ENCODE measurements around the gene RAB7B. TPM values are rescaled to one million over a fixed set of nuclear protein-coding genes. Genes with fewer than 3 reads are reported as not detected.
"Not testable (repeated sequence)": the region's sequence is repeated elsewhere in the genome, so short reads cannot be mapped to it uniquely, and the experiment has no call there.

RAB7B gene
- total RNA-seq, 5 donors from 2014 or later (not counting 1 experiment from before 2014, with no cell fraction given) = 0.15 to 0.22 TPM; not detected in 3

DNA sequence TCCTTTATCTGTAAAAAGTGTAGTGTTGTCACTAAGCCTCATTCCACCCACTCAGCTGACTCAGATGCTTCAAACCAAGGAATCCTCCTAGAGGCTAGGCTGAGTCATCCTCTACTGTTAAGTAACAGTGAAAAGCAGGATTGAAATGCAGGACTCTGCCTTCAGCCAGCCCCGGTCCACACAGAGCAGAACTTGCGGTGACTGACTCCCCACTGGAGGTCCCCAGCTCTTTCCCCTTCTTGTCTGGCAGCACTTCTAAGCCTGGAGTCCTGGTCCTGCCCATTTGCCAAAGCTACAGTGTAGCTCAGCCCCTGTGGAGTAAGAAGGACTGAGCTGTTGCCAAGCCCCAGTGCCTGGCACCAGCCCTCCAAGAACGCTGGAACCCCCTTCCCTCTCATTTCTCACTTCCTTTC is 1.7 kb downstream of the RAB7B start:
- POLR2A ChIA-PET = interaction anchor here in 1 of 2 donors (0.6 kb wide), 1 partner anchor 305 kb away, joined by 3 read pairs; no protein-coding TSS in a partner anchor
- peaks cover 0 to 3% (median 0%) of the 10 kb centered on the region in 3 donors for H3K9me3 Mint-ChIP-seq
- peaks cover 0 to 19% of the 10 kb centered on the region in 2 experiments for H3K27me3 ChIP-seq (replicated peaks in 1 of 2; ENCODE audit: control insufficient read depth in 2 of 2, extremely low read depth in 1 of 2, insufficient read depth in 2 of 2, low read length in 1 of 2)
- 49% methylated on average over 2 of the region's 3 CpGs for WGBS (ENCODE audit: insufficient coverage)
- H3K4me1 ChIP-seq (ENCODE audit: control insufficient read depth in 1 of 2, extremely low read depth in 1 of 2, insufficient read depth in 2 of 2, low read length in 2 of 2) = no peaks in the 10 kb centered on the region
- H3K4me1 Mint-ChIP-seq = peaks cover 0 to 6% (median 0%) of the 10 kb centered on the region in 3 donors
- no peaks in the 10 kb centered on the region for H3K36me3 Mint-ChIP-seq
- H3K27ac ChIP-seq (ENCODE audit: low read length) = no peak overlapping the region
- H3K27ac Mint-ChIP-seq = no peak overlapping the region
- no peak overlapping the region for H3K4me3 ChIP-seq (ENCODE audit: control insufficient read depth in 1 of 2, extremely low read depth in 1 of 2, low read length in 1 of 2)
- CTCF ChIA-PET = interaction anchor here in 1 of 2 donors (0.6 kb wide), 1 partner anchor 15 kb away, joined by 4 read pairs; no protein-coding TSS in a partner anchor
- H3K36me3 ChIP-seq (ENCODE audit: control insufficient read depth in 2 of 2, extremely low read depth in 1 of 2, insufficient read depth in 1 of 2, low read length in 1 of 2) = no peaks in the 10 kb centered on the region
- H3K4me3 Mint-ChIP-seq = no peak overlapping the region
- H3K9me3 ChIP-seq = no peaks in the 10 kb centered on the region
- ATAC-seq (replicated peaks in 1 of 4) (no peak), DNase-seq (peak in 1 of 35 experiments; percentile 8)
- H3K27me3 Mint-ChIP-seq = peaks cover 11 to 14% of the 10 kb centered on the region in 2 donors

DNA sequence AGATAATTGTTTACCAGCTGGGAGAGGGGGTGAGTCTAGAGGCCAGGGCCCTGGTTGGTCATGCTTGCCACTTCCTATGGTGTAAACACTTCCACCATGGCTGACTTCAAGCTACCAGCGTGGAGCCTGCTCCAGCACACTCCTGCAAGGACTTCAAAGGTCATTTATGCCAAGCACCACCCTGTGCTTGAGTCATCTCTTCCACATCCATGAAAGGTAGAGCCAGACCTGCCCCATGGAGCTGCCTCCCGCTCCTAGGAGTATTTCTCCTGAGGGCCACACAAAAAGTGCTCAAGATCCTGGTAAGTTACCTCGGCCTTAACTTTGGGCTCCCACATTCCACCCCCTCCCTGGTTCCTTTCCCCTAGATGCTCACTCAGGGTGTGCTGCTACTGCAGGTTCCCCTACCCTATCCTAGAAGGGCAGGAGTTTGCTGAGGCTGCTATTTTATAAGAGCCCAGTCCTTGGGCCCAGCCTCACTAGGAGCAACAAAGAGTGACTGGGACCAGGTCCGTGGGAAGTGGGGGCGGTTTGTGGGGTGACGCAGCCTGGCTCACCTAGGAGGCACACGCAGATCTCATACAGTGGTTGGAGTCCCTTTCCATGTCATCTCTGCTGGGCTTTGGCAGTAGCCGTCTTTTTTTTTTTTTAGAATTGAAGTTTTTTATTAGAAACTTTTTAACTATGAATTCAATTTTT is 2.4 kb downstream of the RAB7B start:
- WGBS (ENCODE audit: insufficient coverage) = 77% methylated on average over 5 of the region's 8 CpGs
- Histone ChIP-seq H3K27ac (ENCODE audit: low read length) (no peak overlapping the region), H3K36me3 (ENCODE audit: control insufficient read depth in 2 of 2, extremely low read depth in 1 of 2, insufficient read depth in 1 of 2, low read length in 1 of 2) (no peaks in the 10 kb centered on the region), H3K4me1 (ENCODE audit: control insufficient read depth in 1 of 2, extremely low read depth in 1 of 2, insufficient read depth in 2 of 2, low read length in 2 of 2) (no peaks in the 10 kb centered on the region), H3K27me3 (replicated peaks in 1 of 2; ENCODE audit: control insufficient read depth in 2 of 2, extremely low read depth in 1 of 2, insufficient read depth in 2 of 2, low read length in 1 of 2) (peaks cover 0 to 19% of the 10 kb centered on the region in 2 experiments), H3K9me3 (no peaks in the 10 kb centered on the region), H3K4me3 (ENCODE audit: control insufficient read depth in 1 of 2, extremely low read depth in 1 of 2, low read length in 1 of 2) (no peak overlapping the region)
- DNase-seq = no peak
- CTCF ChIA-PET = interaction anchor here in 1 of 2 donors (0.6 to 0.8 kb wide), 3 partner anchors 14 to 355 kb away, joined by 3 to 4 read pairs (median 3); no protein-coding TSS in a partner anchor
- Mint-ChIP-seq H3K27me3 (peaks cover 4 to 8% of the 10 kb centered on the region in 2 donors), H3K27ac (no peak overlapping the region), H3K9me3 (peaks cover 0 to 3% (median 0%) of the 10 kb centered on the region in 3 donors), H3K4me1 (peaks cover 0 to 6% (median 0%) of the 10 kb centered on the region in 3 donors), H3K36me3 (no peaks in the 10 kb centered on the region), H3K4me3 (no peak overlapping the region)
- ATAC-seq (replicated peaks in 1 of 4) = no peak
- POLR2A ChIA-PET = interaction anchor here in 1 of 2 donors (0.6 kb wide), 1 partner anchor 304 kb away, joined by 3 read pairs; no protein-coding TSS in a partner anchor

DNA sequence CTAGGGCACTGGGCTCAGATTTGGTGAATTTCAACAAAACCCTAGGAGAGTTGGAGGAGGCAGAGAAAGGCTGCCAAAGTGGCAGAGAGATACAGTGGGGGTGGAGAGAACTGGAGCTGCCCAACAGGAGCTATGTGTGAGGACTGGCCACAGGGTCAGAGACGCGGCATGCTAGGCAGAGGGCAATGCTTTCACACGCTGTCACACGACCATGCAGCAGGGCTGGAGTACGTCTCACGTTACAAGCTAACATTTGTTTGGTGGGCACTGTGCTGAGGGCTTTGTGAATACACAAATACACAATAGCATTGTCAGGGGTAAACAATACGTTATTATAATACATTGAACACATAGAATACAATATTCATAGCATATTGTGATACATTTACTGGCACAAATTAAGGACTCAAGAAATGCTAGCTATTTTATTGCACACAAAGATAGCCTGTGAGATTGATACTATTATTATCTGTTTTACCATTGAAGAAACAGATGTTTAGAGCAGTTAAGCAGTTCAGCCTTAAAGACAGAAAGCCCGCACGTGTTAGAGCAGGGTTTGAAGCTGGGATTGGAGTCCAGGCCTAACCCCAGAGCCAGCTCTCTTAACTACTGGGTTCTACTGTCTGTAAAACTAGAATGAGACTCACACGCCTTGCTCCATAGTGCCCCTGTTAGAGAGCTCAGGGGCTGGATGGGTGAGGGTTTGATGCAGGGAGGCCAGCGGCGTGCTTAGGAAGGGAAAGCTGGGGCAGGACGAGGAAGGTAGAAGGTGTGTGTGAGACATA is 4.5 kb downstream of the RAB7B start:
- Histone ChIP-seq H3K4me1 (ENCODE audit: control insufficient read depth in 1 of 2, extremely low read depth in 1 of 2, insufficient read depth in 2 of 2, low read length in 2 of 2) (no peaks in the 10 kb centered on the region), H3K9me3 (no peaks in the 10 kb centered on the region), H3K27ac (ENCODE audit: low read length) (no peak overlapping the region), H3K4me3 (ENCODE audit: control insufficient read depth in 1 of 2, extremely low read depth in 1 of 2, low read length in 1 of 2) (no peak overlapping the region), H3K27me3 (replicated peaks in 1 of 2; ENCODE audit: control insufficient read depth in 2 of 2, extremely low read depth in 1 of 2, insufficient read depth in 2 of 2, low read length in 1 of 2) (peaks cover 0 to 23% of the 10 kb centered on the region in 2 experiments), H3K36me3 (ENCODE audit: control insufficient read depth in 2 of 2, extremely low read depth in 1 of 2, insufficient read depth in 1 of 2, low read length in 1 of 2) (no peaks in the 10 kb centered on the region)
- POLR2A ChIA-PET = no interaction called here
- WGBS (ENCODE audit: insufficient coverage) = 93% methylated on average over 3 of the region's 13 CpGs
- H3K36me3 Mint-ChIP-seq = no peaks in the 10 kb centered on the region
- H3K4me1 Mint-ChIP-seq = no peaks in the 10 kb centered on the region
- peaks cover 4 to 9% of the 10 kb centered on the region in 2 donors for H3K27me3 Mint-ChIP-seq
- CTCF ChIA-PET = interaction anchor here in 1 of 2 donors (1.3 kb wide), 1 partner anchor 21 kb away, joined by 3 read pairs; no protein-coding TSS in a partner anchor
- DNase-seq = peak in 1 of 35 experiments; percentile 13
- peaks cover 0 to 3% (median 0%) of the 10 kb centered on the region in 3 donors for H3K9me3 Mint-ChIP-seq
- H3K4me3 Mint-ChIP-seq = no peak overlapping the region
- no peak overlapping the region for H3K27ac Mint-ChIP-seq
- ATAC-seq (replicated peaks in 1 of 4) = no peak

DNA sequence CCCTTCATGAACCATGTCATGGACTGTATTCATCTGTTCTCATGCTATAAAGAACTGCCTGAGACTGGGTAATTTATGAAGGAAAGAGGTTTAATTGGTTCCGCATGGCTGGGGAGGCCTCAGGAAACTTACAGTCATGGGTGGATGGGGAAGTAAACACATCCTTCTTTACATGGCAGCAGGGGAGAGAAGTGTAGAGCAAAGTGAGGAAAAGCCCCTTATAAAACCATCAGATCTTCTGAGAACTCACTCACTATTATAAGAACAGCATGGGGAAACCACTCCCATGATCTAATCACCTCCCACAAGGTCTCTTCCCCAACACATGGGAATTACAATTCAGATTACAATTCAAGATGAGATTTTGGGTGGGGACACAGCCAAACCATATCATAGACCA is 6.6 kb downstream of the RAB7B start:
- peaks cover 10 to 20% of the 10 kb centered on the region in 2 donors for H3K27me3 Mint-ChIP-seq
- H3K4me1 ChIP-seq (ENCODE audit: control insufficient read depth in 1 of 2, extremely low read depth in 1 of 2, insufficient read depth in 2 of 2, low read length in 2 of 2); CTCF ChIA-PET; POLR2A ChIA-PET; H3K4me1 Mint-ChIP-seq; H3K36me3 ChIP-seq (ENCODE audit: control insufficient read depth in 2 of 2, extremely low read depth in 1 of 2, insufficient read depth in 1 of 2, low read length in 1 of 2); H3K9me3 ChIP-seq; H3K36me3 Mint-ChIP-seq; H3K4me3 ChIP-seq (ENCODE audit: control insufficient read depth in 1 of 2, extremely low read depth in 1 of 2, low read length in 1 of 2); H3K27ac ChIP-seq (ENCODE audit: low read length); H3K27ac Mint-ChIP-seq; ATAC-seq (replicated peaks in 1 of 4); DNase-seq; H3K4me3 Mint-ChIP-seq; H3K9me3 Mint-ChIP-seq: not testable (repeated sequence)
- WGBS (ENCODE audit: insufficient coverage) = no CpG with 5 or more reads among the region's 1 CpG
- H3K27me3 ChIP-seq (replicated peaks in 1 of 2; ENCODE audit: control insufficient read depth in 2 of 2, extremely low read depth in 1 of 2, insufficient read depth in 2 of 2, low read length in 1 of 2) = peaks cover 0 to 17% of the 10 kb centered on the region in 2 experiments

DNA sequence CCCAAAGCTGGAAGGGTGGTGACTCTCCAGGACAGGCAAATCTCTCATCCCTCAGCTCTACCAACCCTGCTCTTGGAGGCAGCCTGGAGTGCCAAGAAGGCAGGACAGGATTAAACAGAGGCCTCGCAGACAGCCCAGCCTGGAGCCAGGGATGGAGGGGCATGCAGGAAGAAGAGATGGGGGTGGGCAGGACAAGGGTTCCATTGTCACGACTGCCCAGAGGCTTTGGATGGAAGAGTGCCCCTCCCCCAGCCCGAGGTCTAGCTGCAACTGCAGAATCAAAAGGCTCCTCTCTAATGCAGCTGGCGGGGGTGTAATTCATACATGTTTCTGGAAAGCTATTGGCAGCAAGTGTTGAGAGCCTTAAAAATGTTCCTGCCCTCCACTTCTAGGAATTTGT is 8.8 kb downstream of the RAB7B start:
- H3K4me1 Mint-ChIP-seq = no peaks in the 10 kb centered on the region
- H3K27ac ChIP-seq (ENCODE audit: low read length) = no peak overlapping the region
- H3K36me3 ChIP-seq (ENCODE audit: control insufficient read depth in 2 of 2, extremely low read depth in 1 of 2, insufficient read depth in 1 of 2, low read length in 1 of 2) = no peaks in the 10 kb centered on the region
- WGBS (ENCODE audit: insufficient coverage) = 100% methylated on average over 1 of the region's 4 CpGs
- H3K36me3 Mint-ChIP-seq = no peaks in the 10 kb centered on the region
- H3K4me3 Mint-ChIP-seq = no peak overlapping the region
- no peak overlapping the region for H3K27ac Mint-ChIP-seq
- H3K27me3 Mint-ChIP-seq = peaks cover 19 to 29% of the 10 kb centered on the region in 2 donors
- ChIA-PET POLR2A (no interaction called here), CTCF (no interaction called here)
- no peak for DNase-seq
- ATAC-seq (replicated peaks in 1 of 4) = no peak
- no peak overlapping the region for H3K4me3 ChIP-seq (ENCODE audit: control insufficient read depth in 1 of 2, extremely low read depth in 1 of 2, low read length in 1 of 2)
- no peaks in the 10 kb centered on the region for H3K4me1 ChIP-seq (ENCODE audit: control insufficient read depth in 1 of 2, extremely low read depth in 1 of 2, insufficient read depth in 2 of 2, low read length in 2 of 2)
- no peaks in the 10 kb centered on the region for H3K9me3 ChIP-seq
- H3K27me3 ChIP-seq (replicated peaks in 1 of 2; ENCODE audit: control insufficient read depth in 2 of 2, extremely low read depth in 1 of 2, insufficient read depth in 2 of 2, low read length in 1 of 2) = peaks cover 0 to 25% of the 10 kb centered on the region in 2 experiments
- peaks cover 0 to 3% (median 0%) of the 10 kb centered on the region in 3 donors for H3K9me3 Mint-ChIP-seq

DNA sequence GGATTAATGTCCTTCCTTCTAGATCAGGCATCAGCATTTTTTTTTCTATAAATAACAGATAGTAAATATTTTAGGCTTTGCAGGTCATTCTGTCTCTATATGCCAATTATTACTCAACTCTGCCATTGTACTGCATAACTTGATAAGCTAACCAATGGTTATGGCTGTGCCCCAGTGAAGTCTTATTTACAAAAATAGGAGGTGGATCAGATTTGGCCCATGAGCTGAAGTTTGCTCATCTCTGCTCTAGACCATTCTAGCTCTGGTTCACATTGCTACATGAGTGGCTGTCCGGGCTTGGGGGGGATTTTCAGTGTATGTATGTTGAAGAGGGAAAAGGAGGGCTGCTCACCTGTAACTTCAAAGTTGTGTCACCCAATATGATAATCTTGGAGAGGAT is 10.1 kb downstream of the RAB7B start:
- H3K4me1 ChIP-seq (ENCODE audit: control insufficient read depth in 1 of 2, extremely low read depth in 1 of 2, insufficient read depth in 2 of 2, low read length in 2 of 2) = no peaks in the 10 kb centered on the region
- H3K36me3 Mint-ChIP-seq = no peaks in the 10 kb centered on the region
- ChIA-PET POLR2A (no interaction called here), CTCF (no interaction called here)
- H3K27me3 ChIP-seq (replicated peaks in 1 of 2; ENCODE audit: control insufficient read depth in 2 of 2, extremely low read depth in 1 of 2, insufficient read depth in 2 of 2, low read length in 1 of 2) = peaks cover 0 to 24% of the 10 kb centered on the region in 2 experiments
- WGBS (ENCODE audit: insufficient coverage) = no CpG with 5 or more reads among the region's 1 CpG
- H3K27ac Mint-ChIP-seq = no peak overlapping the region
- no peaks in the 10 kb centered on the region for H3K4me1 Mint-ChIP-seq
- H3K9me3 ChIP-seq = no peaks in the 10 kb centered on the region
- H3K9me3 Mint-ChIP-seq = no peaks in the 10 kb centered on the region
- peaks cover 22 to 29% of the 10 kb centered on the region in 2 donors for H3K27me3 Mint-ChIP-seq
- no peak overlapping the region for H3K4me3 ChIP-seq (ENCODE audit: control insufficient read depth in 1 of 2, extremely low read depth in 1 of 2, low read length in 1 of 2)
- no peak for DNase-seq
- H3K36me3 ChIP-seq (ENCODE audit: control insufficient read depth in 2 of 2, extremely low read depth in 1 of 2, insufficient read depth in 1 of 2, low read length in 1 of 2) = no peaks in the 10 kb centered on the region
- no peak for ATAC-seq (replicated peaks in 1 of 4)
- no peak overlapping the region for H3K4me3 Mint-ChIP-seq
- no peak overlapping the region for H3K27ac ChIP-seq (ENCODE audit: low read length)
